K562 (cell line): Measurements from ENCODE around the gene PGD. TPM values are rescaled to one million over a fixed set of nuclear protein-coding genes. Genes with fewer than 3 reads are reported as not detected.
A peak's percentile ranks its signal among the peaks of the same experiment; 100 is the strongest.

Experiments used
- ELF2 ChIP-seq: fragments of 250-450 bp; sonication (Bioruptor Pico); IDR thresholded peaks from 2 replicates; pipeline ENCODE4 v1.5.0; 2021; ENCODE audit warnings: mild to moderate bottlenecking
- FOXK2 ChIP-seq, 2 experiments: fragments of 450-650 bp; IDR thresholded peaks in 1 of 2; conservative IDR thresholded peaks in 1 of 2; 2 replicates each; pipeline ENCODE4 v1.6.1; 2016; ENCODE audit warnings: low read depth in 2 of 2, mild to moderate bottlenecking in 1 of 2
- IFI16 ChIP-seq: fragments of 250-450 bp; sonication (Bioruptor Pico); IDR thresholded peaks from 2 replicates; pipeline ENCODE4 v2.1.2; 2022; ENCODE audit warnings: mild to moderate bottlenecking, inconsistent platforms
- NONO ChIP-seq, 2 experiments: fragments of 200-400 bp in 1 of 2; fragments of 450-650 bp in 1 of 2; formaldehyde crosslinking in 1 of 2; IDR thresholded peaks; 2 replicates each; pipeline ENCODE4 v1.6.1; 2017; ENCODE audit warnings: low read depth in 2 of 2, mild to moderate bottlenecking in 2 of 2, moderate library complexity in 2 of 2, low read length in 1 of 2
- NR1H2 ChIP-seq: sonication (generic); formaldehyde crosslinking; IDR thresholded peaks from 2 replicates; pipeline ENCODE4 v1.4.0; 2020; ENCODE audit warnings: mild to moderate bottlenecking, missing genetic modification reagents
- NR2C2 ChIP-seq, 2 experiments: fragments of 200-800 bp in 1 of 2; sonication (Bioruptor generic) in 1 of 2; sonication (generic) in 1 of 2; formaldehyde crosslinking in 1 of 2; IDR thresholded peaks; 2 replicates each; pipeline versions ENCODE4 v1.6.1 to v1.8.0; 2016 to 2022; ENCODE audit warnings: mild to moderate bottlenecking in 1 of 2, missing compliant biosample characterization in 1 of 2, missing genetic modification characterization in 1 of 2, missing genetic modification reagents in 1 of 2
- NUFIP1 ChIP-seq: fragments of 450-650 bp; IDR thresholded peaks from 2 replicates; pipeline ENCODE4 v1.6.1; 2018; ENCODE audit not compliant: partially characterized antibody
- POLR2G ChIP-seq: fragments of 200-400 bp; formaldehyde crosslinking; IDR thresholded peaks from 2 replicates; pipeline ENCODE4 v1.6.1; 2017; ENCODE audit warnings: low read depth, mild to moderate bottlenecking, antibody characterized with exemption, low read length, moderate library complexity
- TBL1XR1 ChIP-seq, 2 experiments: IDR thresholded peaks; 2 replicates each; pipeline ENCODE4 v1.6.1; 2012; ENCODE audit warnings: improper control_type of control experiment in 2 of 2, low read length in 2 of 2, mild to moderate bottlenecking in 1 of 2
- polyA plus RNA-seq, 8 experiments: library from polyadenylated mRNA; depleted of rRNA in 4 of 8; stranded (reverse) in 5 of 8; unstranded in 3 of 8; fragments of >200 nt; fragmentation: Nextera tagmentation in 2 of 8; fragmentation: Illumina TruSeq in 1 of 8; extraction: Ambion mirVana in 2 of 8; extraction: Trizol in 1 of 8; gene quantifications; 2 replicates each; pipeline versions ENCODE4 v1.2.1 to v1.2.3, GENCODE V29; 2011 to 2014; ENCODE audit warnings: inconsistent platforms in 1 of 8, missing spikeins in 1 of 8
- total RNA-seq, 7 experiments: library from RNA; depleted of rRNA in 6 of 7; stranded (reverse); fragments of >200 nt in 6 of 7; fragmentation: Illumina TruSeq in 2 of 7; extraction: Trizol in 2 of 7; gene quantifications; 2 replicates each; pipeline versions ENCODE4 v1.2.1 to v1.2.3, GENCODE V29; 2011 to 2021; ENCODE audit warnings: low replicate concordance in 1 of 7
- TF ChIP-seq, protein P1 (sequence below), 2 experiments: fragments of 150-350 bp in 1 of 2; IDR thresholded peaks; 2 replicates each; pipeline ENCODE4 v1.6.1; 2012 to 2016; ENCODE audit warnings: low read depth in 2 of 2, low read length in 2 of 2, mild to moderate bottlenecking in 1 of 2, moderate library complexity in 1 of 2
- TF ChIP-seq, protein P2 (sequence below), 2 experiments: fragments of 450-650 bp; formaldehyde crosslinking in 1 of 2; IDR thresholded peaks; 2 replicates each; pipeline versions ENCODE4 v1.4.0 to v1.6.1; 2014 to 2020; ENCODE audit warnings: mild to moderate bottlenecking in 2 of 2, borderline replicate concordance in 1 of 2, low read depth in 1 of 2
- TF ChIP-seq, protein P3 (sequence below): fragments of 450-650 bp; IDR thresholded peaks from 2 replicates; pipeline ENCODE4 v1.6.1; 2016; ENCODE audit warnings: antibody characterized with exemption

The PGD gene
- total and polyA plus RNA-seq, 9 of the 15 experiments (the other 6 are each of a cell fraction or from before 2014, with no cell fraction given), result 177 to 542 (median 270) TPM

- TF ChIP-seq FOXK2 (conservative IDR thresholded peaks at IDR 0.05 in 1 of 2, IDR thresholded peaks at IDR 0.05 in 1 of 2; ENCODE audit: low read depth in 2 of 2) (peak; percentile 67 to 75; a peak in 3 of 4 replicates), NUFIP1 (no peak), NR1H2 (CRISPR knock-in tag) (no peak), POLR2G (peak; percentile 18; the same call in 1 of the 2 replicates), NONO (IDR thresholded peaks at IDR 0.05; ENCODE audit: low read depth in 2 of 2, low read length in 1 of 2) (no peak), ELF2 (CRISPR knock-in tag) (peak; percentile 65; the same call in 1 of the 2 replicates), NR2C2 (CRISPR knock-in tag; IDR thresholded peaks at IDR 0.05) (no peak), NR2C2 (tag; IDR thresholded peaks at IDR 0.05) (peak; percentile 90), IFI16 (CRISPR knock-in tag) (no peak), TBL1XR1 (IDR thresholded peaks at IDR 0.05; ENCODE audit: low read length in 2 of 2) (peak in 1 of 2 experiments; percentile 73; a peak in 2 of 4 replicates)
- TF ChIP-seq, protein P1, sequence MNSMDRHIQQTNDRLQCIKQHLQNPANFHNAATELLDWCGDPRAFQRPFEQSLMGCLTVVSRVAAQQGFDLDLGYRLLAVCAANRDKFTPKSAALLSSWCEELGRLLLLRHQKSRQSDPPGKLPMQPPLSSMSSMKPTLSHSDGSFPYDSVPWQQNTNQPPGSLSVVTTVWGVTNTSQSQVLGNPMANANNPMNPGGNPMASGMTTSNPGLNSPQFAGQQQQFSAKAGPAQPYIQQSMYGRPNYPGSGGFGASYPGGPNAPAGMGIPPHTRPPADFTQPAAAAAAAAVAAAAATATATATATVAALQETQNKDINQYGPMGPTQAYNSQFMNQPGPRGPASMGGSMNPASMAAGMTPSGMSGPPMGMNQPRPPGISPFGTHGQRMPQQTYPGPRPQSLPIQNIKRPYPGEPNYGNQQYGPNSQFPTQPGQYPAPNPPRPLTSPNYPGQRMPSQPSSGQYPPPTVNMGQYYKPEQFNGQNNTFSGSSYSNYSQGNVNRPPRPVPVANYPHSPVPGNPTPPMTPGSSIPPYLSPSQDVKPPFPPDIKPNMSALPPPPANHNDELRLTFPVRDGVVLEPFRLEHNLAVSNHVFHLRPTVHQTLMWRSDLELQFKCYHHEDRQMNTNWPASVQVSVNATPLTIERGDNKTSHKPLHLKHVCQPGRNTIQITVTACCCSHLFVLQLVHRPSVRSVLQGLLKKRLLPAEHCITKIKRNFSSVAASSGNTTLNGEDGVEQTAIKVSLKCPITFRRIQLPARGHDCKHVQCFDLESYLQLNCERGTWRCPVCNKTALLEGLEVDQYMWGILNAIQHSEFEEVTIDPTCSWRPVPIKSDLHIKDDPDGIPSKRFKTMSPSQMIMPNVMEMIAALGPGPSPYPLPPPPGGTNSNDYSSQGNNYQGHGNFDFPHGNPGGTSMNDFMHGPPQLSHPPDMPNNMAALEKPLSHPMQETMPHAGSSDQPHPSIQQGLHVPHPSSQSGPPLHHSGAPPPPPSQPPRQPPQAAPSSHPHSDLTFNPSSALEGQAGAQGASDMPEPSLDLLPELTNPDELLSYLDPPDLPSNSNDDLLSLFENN (IDR thresholded peaks at IDR 0.05; ENCODE audit: low read depth in 2 of 2, low read length in 2 of 2), result peak in 1 of 2 experiments; percentile 40; a peak in 1 of 4 replicates
- TF ChIP-seq, protein P2, sequence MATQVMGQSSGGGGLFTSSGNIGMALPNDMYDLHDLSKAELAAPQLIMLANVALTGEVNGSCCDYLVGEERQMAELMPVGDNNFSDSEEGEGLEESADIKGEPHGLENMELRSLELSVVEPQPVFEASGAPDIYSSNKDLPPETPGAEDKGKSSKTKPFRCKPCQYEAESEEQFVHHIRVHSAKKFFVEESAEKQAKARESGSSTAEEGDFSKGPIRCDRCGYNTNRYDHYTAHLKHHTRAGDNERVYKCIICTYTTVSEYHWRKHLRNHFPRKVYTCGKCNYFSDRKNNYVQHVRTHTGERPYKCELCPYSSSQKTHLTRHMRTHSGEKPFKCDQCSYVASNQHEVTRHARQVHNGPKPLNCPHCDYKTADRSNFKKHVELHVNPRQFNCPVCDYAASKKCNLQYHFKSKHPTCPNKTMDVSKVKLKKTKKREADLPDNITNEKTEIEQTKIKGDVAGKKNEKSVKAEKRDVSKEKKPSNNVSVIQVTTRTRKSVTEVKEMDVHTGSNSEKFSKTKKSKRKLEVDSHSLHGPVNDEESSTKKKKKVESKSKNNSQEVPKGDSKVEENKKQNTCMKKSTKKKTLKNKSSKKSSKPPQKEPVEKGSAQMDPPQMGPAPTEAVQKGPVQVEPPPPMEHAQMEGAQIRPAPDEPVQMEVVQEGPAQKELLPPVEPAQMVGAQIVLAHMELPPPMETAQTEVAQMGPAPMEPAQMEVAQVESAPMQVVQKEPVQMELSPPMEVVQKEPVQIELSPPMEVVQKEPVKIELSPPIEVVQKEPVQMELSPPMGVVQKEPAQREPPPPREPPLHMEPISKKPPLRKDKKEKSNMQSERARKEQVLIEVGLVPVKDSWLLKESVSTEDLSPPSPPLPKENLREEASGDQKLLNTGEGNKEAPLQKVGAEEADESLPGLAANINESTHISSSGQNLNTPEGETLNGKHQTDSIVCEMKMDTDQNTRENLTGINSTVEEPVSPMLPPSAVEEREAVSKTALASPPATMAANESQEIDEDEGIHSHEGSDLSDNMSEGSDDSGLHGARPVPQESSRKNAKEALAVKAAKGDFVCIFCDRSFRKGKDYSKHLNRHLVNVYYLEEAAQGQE (IDR thresholded peaks at IDR 0.05; ENCODE audit: borderline replicate concordance), result 0 out of 2 replicates have a peak, but pooled peaks have one; percentile 2
- TF ChIP-seq, protein P2 (CRISPR knock-in tag; IDR thresholded peaks at IDR 0.05; ENCODE audit: low read depth), result no peak
- TF ChIP-seq, protein P3, sequence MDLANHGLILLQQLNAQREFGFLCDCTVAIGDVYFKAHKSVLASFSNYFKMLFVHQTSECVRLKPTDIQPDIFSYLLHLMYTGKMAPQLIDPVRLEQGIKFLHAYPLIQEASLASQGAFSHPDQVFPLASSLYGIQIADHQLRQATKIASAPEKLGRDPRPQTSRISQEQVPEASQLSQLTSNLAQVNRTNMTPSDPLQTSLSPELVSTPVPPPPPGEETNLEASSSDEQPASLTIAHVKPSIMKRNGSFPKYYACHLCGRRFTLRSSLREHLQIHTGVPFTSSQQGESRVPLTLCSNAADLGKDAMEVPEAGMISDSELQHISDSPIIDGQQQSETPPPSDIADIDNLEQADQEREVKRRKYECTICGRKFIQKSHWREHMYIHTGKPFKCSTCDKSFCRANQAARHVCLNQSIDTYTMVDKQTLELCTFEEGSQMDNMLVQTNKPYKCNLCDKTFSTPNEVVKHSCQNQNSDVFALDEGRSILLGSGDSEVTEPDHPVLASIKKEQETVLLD, result no peak
These were observed 16.5 kb downstream of the PGD start (continued) for GRCh38 chr1:10415211-10415930.
